ENCODE measurements around the gene TAF6L.

GRCh38 chr11:62774407-62774806 lies 3.2 kb downstream of the TAF6L start:
- TF ChIP-seq CTCF (conservative IDR thresholded peaks at IDR 0.05) (no peak), ZFX (IDR thresholded peaks at IDR 0.05) (no peak)

All from C4-2B (cell line).